Small intestine (tissue), 16 donors: Measurements from ENCODE around the gene FBRSL1. TPM values are rescaled to one million over a fixed set of nuclear protein-coding genes. Genes with fewer than 3 reads are reported as not detected.
"Not testable (repeated sequence)": the region's sequence is repeated elsewhere in the genome, so short reads cannot be mapped to it uniquely, and the experiment has no call there.

ENCODE experiments used
- DNase-seq, 2 donors: peaks; one replicate each; pipeline versions ENCODE4 v3.0.0 to v3.0.0-alpha.2; 2013
- FAIRE-seq: peaks from 2 replicates; lab custom pipeline; 2012; peaks lifted over from hg19 to GRCh38; lab: Jason Lieb, UNC
- H3K27ac ChIP-seq, 3 donors: one replicate each; pipeline ENCODE4 v1.5.1; 2013; ENCODE audit warnings: low read length in 2 of 3, mild to moderate bottlenecking in 2 of 3, control low read depth in 1 of 3, inconsistent platforms in 1 of 3, low read depth in 1 of 3, moderate library complexity in 1 of 3
- H3K27me3 ChIP-seq, 3 donors: one replicate each; pipeline ENCODE4 v1.6.1; 2013; ENCODE audit warnings: low read length in 3 of 3, inconsistent platforms in 1 of 3; ENCODE audit not compliant: control insufficient read depth in 3 of 3, insufficient read depth in 3 of 3
- H3K36me3 ChIP-seq, 3 donors: one replicate each; pipeline ENCODE4 v1.6.1; 2013; ENCODE audit warnings: low read length in 3 of 3, inconsistent platforms in 1 of 3, low read depth in 1 of 3, mild to moderate bottlenecking in 1 of 3, moderate library complexity in 1 of 3; ENCODE audit not compliant: control insufficient read depth in 3 of 3, insufficient read depth in 2 of 3
- H3K4me1 ChIP-seq, 3 donors: one replicate each; pipeline ENCODE4 v1.6.1; 2013; ENCODE audit warnings: low read length in 2 of 3, inconsistent platforms in 1 of 3, low read depth in 1 of 3, mild to moderate bottlenecking in 1 of 3, moderate library complexity in 1 of 3; ENCODE audit not compliant: control insufficient read depth in 3 of 3, insufficient read depth in 2 of 3
- H3K4me3 ChIP-seq, 3 donors: one replicate each; pipeline ENCODE4 v1.5.1; 2013; ENCODE audit warnings: low read length in 3 of 3, control low read depth in 1 of 3, inconsistent platforms in 1 of 3, low read depth in 1 of 3, mild to moderate bottlenecking in 1 of 3, moderate library complexity in 1 of 3
- H3K9me3 ChIP-seq, 2 donors: one replicate each; pipeline ENCODE4 v1.6.1; 2013; ENCODE audit warnings: low read depth in 1 of 2, low read length in 1 of 2; ENCODE audit not compliant: control insufficient read depth in 2 of 2, insufficient read depth in 1 of 2
- WGBS, 3 donors: extraction: QIAGEN DNeasy Blood & Tissue Kit; methylation state at CpG; one replicate each; pipeline ENCODE4 v1.1.7; 2013; 5-methylcytosine and 5-hydroxymethylcytosine counted together
- long read RNA-seq, 10 donors: transcript quantifications; one replicate each; lab custom pipeline, GENCODE V29; 2026
- polyA plus RNA-seq, 4 donors: library from polyadenylated mRNA; stranded (reverse) in 3 of 4; unstranded in 1 of 4; fragments of 200-250 nt in 3 of 4; fragments of 120-200 nt in 1 of 4; gene quantifications; one replicate each; pipeline versions ENCODE4 v1.2.1 to v1.2.3, GENCODE V29; 2013
- donor health status: healthy with polysubstance abuse.
- donor health status: control.
- donor health status: control.
- donor health status: Bipolar disorder and iron deficiency.
- donor health status: healthy.

The FBRSL1 gene
- polyA plus RNA-seq: 10 to 100 TPM; 24.3 to 59.5 (median 32.5) TPM
- long read RNA-seq, donor 1, partial matches to known transcripts: 7 of 22 reads
- long read RNA-seq, donor 1, other reads (novel, unspliced or antisense): 13 of 22 reads
- long read RNA-seq, donor 2: 0 reads
- long read RNA-seq, donor 3, partial matches to known transcripts: 0 of 15 reads
- long read RNA-seq, donor 3, other reads (novel, unspliced or antisense): 14 of 15 reads
- long read RNA-seq, donor 4: 0 reads
- long read RNA-seq, donor 5: 0 reads
- long read RNA-seq, donor 6: 0 reads
- long read RNA-seq, donor 7: 0 reads
- long read RNA-seq, donor 8: 0 reads
- long read RNA-seq, donor 9: 0 reads
- long read RNA-seq, donor 10, partial matches to known transcripts: 15 of 30 reads
- long read RNA-seq, donor 10, other reads (novel, unspliced or antisense): 11 of 30 reads

- DNase-seq (peak; percentile 88 to 92), FAIRE-seq (no peak)
- Histone ChIP-seq H3K4me3 (peak within 1 kb of the TSS; percentile 71 to 86 (median 84)), H3K36me3 (peaks cover 0 to 28% (median 0%) of the 10 kb centered on the region in 3 donors), H3K4me1 (peaks cover 0 to 42% (median 17%) of the 10 kb centered on the region in 3 donors), H3K27ac (peak within 1 kb of the TSS; percentile 49 to 84 (median 62)), H3K27me3 (peaks cover 0 to 11% (median 0%) of the 10 kb centered on the region in 3 donors), H3K9me3 (peaks cover 0 to 6% of the 10 kb centered on the region in 2 donors)
- WGBS, 3 donors: 0 to 1% (median 1%) methylated on average over 30 to 96 of the region's 96 CpGs
Measured at GRCh38 chr12:132489602-132490266, at the start of gene FBRSL1. TSS of gene FBRSL1 (plus strand) at chr12:132490151.

GRCh38 chr12:132440420-132440819 lies 49.5 kb upstream of the FBRSL1 start:
- DNase-seq, H3K4me1 ChIP-seq, FAIRE-seq, H3K4me3 ChIP-seq, H3K36me3 ChIP-seq, H3K27me3 ChIP-seq, H3K27ac ChIP-seq: not testable (repeated sequence)
- WGBS, 3 donors: 40 to 67% (median 58%) methylated on average over 13 of the region's 13 CpGs
- H3K9me3 ChIP-seq: peaks cover 0 to 14% of the 10 kb centered on the region in 2 donors

DNA sequence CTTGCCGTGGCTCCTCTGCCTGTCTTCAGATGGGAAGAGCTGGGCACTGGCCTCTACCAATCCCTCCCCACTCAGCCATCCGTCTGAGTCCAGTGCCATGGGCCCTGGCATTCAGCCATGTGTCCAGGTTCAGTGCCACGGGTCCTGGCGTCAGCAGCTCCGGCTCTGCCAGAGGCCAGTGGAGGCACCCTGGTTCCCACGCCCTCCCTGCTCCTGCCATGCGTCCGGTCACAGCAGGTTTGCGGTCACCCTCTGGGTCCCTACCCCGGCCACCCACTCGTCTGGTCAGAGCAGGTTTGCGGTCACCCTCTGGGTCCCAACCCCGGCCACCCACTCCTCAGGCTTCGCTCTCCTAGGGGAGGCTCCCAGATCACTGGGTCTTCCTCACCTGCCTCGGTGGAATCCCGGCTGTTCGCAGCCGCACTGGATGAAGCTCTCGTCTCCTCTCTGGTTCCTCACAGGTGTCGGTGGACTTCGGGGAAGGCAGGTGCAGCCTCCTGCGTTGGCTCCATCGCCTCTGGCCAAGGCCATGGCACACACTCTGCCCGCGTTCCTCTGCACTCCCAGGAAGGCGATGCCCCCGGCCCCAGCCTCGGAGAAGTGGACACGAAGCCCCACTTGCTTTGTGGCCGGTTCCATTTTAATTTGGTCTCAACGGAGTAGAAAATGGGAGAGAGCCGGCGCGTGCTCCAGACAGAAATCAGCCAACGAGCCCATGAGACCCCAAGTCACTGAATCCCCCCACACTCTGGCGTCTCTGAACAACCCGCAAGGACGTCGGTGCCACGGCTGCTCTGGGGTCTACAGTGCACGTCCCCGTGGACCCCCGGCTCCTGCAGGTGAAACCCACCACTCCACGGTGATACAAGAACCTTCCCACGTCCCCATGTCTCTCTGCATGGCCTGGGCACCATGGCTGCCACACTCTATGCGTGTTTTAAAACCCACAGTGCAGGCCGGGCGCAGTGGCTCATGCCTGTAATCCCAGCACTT lies 47.8 kb upstream of the FBRSL1 start:
- H3K27me3 ChIP-seq: peaks cover 0 to 6% (median 0%) of the 10 kb centered on the region in 3 donors
- H3K36me3 ChIP-seq: no peaks in the 10 kb centered on the region
- peaks cover 0 to 3% of the 10 kb centered on the region in 2 donors for H3K9me3 ChIP-seq
- 88 to 93% (median 91%) methylated on average over 46 to 48 of the region's 48 CpGs for WGBS, 3 donors
- peaks cover 0 to 7% (median 0%) of the 10 kb centered on the region in 3 donors for H3K4me1 ChIP-seq
- no peak overlapping the region for H3K4me3 ChIP-seq
- no peak overlapping the region for H3K27ac ChIP-seq
- DNase-seq: no peak
- FAIRE-seq: no peak

GRCh38 chr12:132443091-132443490 lies 46.9 kb upstream of the FBRSL1 start:
- Histone ChIP-seq H3K27me3 (peaks cover 0 to 4% (median 3%) of the 10 kb centered on the region in 3 donors), H3K4me3 (no peak overlapping the region), H3K27ac (no peak overlapping the region), H3K9me3 (peaks cover 0 to 3% of the 10 kb centered on the region in 2 donors), H3K36me3 (no peaks in the 10 kb centered on the region), H3K4me1 (peaks cover 0 to 7% (median 0%) of the 10 kb centered on the region in 3 donors)
- DNase-seq (no peak), FAIRE-seq (no peak)
- WGBS, 3 donors: 94 to 95% (median 95%) methylated on average over 25 of the region's 25 CpGs

- Histone ChIP-seq H3K9me3 (no peaks in the 10 kb centered on the region), H3K36me3 (no peaks in the 10 kb centered on the region), H3K27me3 (peaks cover 0 to 4% (median 2%) of the 10 kb centered on the region in 3 donors), H3K4me3 (no peak overlapping the region), H3K4me1 (peaks cover 0 to 7% (median 0%) of the 10 kb centered on the region in 3 donors), H3K27ac (peak overlapping the region in 2 of 3 donors; percentile 45 to 74)
- 71 to 79% (median 76%) methylated on average over 17 to 18 of the region's 18 CpGs for WGBS, 3 donors
- FAIRE-seq (no peak), DNase-seq (no peak)
Measured at GRCh38 chr12:132444283-132444682, 45.7 kb upstream of the FBRSL1 start.

GRCh38 chr12:132444957-132445883 lies 44.7 kb upstream of the FBRSL1 start:
- Histone ChIP-seq H3K36me3 (no peaks in the 10 kb centered on the region), H3K27ac (peak overlapping the region; percentile 63 to 79 (median 71)), H3K4me3 (peak overlapping the region in 2 of 3 donors; percentile 26 to 44), H3K27me3 (peaks cover 0 to 4% (median 2%) of the 10 kb centered on the region in 3 donors), H3K9me3 (no peaks in the 10 kb centered on the region), H3K4me1 (peaks cover 0 to 7% (median 0%) of the 10 kb centered on the region in 3 donors)
- 39 to 54% (median 47%) methylated on average over 37 of the region's 37 CpGs for WGBS, 3 donors
- peak in 1 of 2 donors; percentile 37 for DNase-seq
- no peak for FAIRE-seq
